HEK293T (cell line): ENCODE data around the gene ADAMTS7.
"Not testable (repeated sequence)": the region's sequence is repeated elsewhere in the genome, so short reads cannot be mapped to it uniquely, and the experiment has no call there.

Experiments
- ELF4 ChIP-seq: fragments of 450-650 bp; IDR thresholded peaks from 2 replicates; pipeline ENCODE4 v1.6.1; 2017; ENCODE audit warnings: antibody characterized with exemption
- NFRKB ChIP-seq: fragments of 450-650 bp; IDR thresholded peaks from 2 replicates; pipeline ENCODE4 v1.6.1; 2016; ENCODE audit warnings: mild to moderate bottlenecking, moderate library complexity

DNA sequence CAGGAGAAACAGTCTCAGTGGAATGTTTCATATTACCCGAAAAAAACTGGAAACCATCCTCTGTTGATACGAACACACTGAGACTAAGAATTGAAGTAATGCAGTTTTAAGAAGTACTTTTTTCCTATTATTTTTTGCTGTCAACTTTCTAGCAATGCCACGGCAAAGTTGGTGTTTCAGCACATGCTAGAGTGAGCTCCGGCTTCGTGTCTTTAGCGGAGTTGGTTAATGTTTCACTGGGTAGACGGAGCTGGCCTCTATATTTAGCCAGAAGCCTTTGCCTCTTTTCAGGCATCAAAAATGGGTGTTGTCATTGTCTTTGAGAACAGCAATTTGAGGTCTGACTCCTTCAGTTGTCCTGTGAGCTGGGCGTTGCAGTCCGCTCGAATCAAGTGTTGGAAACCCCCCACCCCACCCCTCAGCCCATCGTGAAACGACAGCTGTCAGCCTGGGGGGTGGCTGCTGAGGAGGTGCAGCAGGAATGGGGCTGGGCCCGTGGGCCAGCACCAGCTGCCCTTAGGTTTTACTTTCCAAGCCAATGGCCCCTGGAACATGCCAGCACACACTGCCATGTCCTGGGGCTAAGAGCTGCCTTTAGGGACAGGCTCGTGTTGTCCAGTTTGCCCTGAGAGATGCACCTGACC lies 56.5 kb downstream of the ADAMTS7 start:
- not testable (repeated sequence) for TF ChIP-seq ELF4, NFRKB
